GM21825 (cell line): ENCODE results near the gene ZNF566.
"Not testable (repeated sequence)": the region's sequence is repeated elsewhere in the genome, so short reads cannot be mapped to it uniquely, and the experiment has no call there.

Experiments
- ATAC-seq: cut with Tn5 transposase; IDR thresholded peaks from one replicate; pipeline ENCODE4 v1.9.1; 2021; ENCODE audit warnings: mild to moderate bottlenecking, moderate library complexity; ENCODE audit not compliant: unreplicated experiment

The ZNF566 gene

DNA sequence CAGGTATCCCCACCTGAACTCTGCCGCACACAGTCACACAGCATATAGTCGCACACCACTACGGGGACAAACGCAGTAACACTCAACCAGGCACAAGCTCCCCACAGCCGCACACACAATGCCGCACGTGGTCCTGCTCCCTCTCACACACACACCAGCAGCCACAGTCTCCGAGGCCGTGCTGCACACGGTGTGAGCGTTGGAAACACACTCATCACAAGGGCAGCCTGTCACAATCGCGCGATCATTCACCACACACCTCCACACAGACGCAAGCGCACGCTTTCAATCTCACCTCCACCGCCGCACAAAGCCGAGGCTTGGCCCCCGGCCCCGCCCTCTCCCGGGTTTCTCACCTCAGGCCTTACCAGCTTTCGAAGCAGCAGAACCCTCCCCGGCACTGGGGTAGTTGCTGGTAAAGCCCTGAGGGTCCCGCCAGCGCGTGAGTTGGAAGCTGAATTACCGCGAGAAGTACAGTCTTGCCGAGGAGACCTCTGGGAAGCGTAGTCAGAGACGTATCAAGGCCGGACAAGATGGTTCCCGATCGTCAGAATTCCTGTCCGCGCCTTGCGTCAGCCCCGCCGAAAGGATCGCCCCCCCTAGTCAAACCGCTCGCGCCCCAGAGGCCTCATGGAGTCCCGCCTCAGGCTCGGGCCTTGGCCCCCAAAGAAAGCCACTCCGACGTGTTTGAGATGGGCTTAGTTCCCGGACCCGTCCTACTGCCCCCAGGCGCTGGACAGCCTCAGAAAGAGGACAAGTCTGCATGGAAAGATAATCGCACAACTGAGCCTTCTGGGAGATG lies at the start of gene ZNF566:
ZNF566 (minus strand) TSS at position 444 of the 802 bp plus-strand sequence. CDS start 13,004 bp downstream, outside the sequence.
- ATAC-seq = peak; percentile 89

DNA sequence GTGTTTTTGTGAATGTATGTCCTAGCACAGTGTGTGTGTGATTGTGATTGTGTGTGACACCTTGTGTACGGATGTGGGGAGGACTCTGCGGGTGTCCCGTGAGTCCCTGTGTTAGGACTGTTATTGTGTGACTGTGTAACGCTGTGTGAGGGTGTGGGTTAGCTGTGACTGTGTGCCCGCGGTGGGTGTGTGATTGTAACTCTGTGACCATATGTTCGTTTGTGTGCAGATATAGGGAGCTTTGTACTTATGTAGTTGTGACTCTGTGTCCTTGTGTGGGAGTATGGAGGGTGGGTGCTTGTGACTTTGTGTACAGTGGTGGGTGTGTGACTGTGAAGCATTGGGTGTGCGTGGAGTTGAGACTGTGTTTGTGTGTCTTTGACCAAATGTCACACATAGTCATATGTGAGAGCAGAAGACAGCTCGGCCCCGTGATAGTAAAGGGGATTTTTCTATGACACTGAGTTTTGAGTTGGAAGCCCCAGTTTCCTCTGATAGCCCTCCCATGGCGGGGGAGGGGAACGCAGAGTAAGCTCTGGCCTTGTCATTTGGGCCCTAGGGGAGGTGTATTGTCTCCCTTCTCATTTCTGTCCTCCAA lies 39.7 kb upstream of the ZNF566 start:
- ATAC-seq = peak; percentile 12

GRCh38 chr19:36528194-36528920 lies 39.0 kb upstream of the ZNF566 start, which contains the start of gene ZNF260:
TSS of gene ZNF260 (minus strand) at chr19:36528271. CDS start at chr19:36515238, 13,033 bp downstream.
- ATAC-seq = peak; percentile 76

DNA sequence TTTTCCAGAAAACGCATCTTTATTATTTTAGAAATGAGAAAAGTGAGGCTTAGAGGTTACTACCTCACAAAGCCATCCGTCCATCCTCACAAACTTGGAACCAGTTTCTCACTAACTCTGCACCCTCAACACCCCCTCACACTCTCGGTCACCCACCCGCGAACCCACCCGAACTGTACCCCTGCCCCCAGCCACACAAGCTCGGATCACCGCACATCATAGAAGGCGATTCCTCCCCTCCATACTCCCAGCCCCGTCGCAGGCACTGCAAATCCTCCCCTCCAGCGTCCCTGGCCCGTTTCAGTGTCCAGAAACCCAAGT lies 38.5 kb upstream of the ZNF566 start:
- ATAC-seq = no peak

- ATAC-seq = no peak
These were observed 38.0 kb upstream of the ZNF566 start for GRCh38 chr19:36527341-36527740.

GRCh38 chr19:36526581-36526980 lies 37.2 kb upstream of the ZNF566 start:
- ATAC-seq = no peak

- ATAC-seq = no peak
These were observed 35.3 kb upstream of the ZNF566 start for GRCh38 chr19:36524617-36525016.

GRCh38 chr19:36514012-36514612 lies 24.8 kb upstream of the ZNF566 start:
- ATAC-seq = no peak

GRCh38 chr19:36508325-36508724 lies 19.0 kb upstream of the ZNF566 start:
- no peak for ATAC-seq

DNA sequence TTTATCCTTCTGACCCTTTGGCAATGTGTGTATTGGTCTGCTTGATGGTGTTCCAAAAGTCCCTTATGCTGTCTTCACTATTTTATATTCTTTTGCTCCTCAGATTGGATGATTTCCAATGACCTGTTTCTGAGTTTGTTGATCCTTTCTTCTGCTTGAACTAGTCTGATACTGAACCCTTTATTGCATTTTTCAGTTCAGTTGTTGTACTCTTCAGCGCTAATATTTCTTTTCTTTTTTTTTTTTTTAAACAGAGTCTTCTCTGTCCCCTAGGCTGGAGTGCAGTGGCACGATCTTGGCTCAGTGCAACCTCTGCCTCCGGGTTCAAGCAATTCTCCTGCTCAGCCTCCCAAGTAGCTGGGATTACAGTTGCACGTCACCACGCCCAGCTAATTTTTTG lies 12.6 kb upstream of the ZNF566 start:
- ATAC-seq = no peak

GRCh38 chr19:36497001-36497400 lies 7.6 kb upstream of the ZNF566 start:
- no peak for ATAC-seq

- ATAC-seq = not testable (repeated sequence)
These were observed 3.5 kb upstream of the ZNF566 start for GRCh38 chr19:36492689-36493453.

DNA sequence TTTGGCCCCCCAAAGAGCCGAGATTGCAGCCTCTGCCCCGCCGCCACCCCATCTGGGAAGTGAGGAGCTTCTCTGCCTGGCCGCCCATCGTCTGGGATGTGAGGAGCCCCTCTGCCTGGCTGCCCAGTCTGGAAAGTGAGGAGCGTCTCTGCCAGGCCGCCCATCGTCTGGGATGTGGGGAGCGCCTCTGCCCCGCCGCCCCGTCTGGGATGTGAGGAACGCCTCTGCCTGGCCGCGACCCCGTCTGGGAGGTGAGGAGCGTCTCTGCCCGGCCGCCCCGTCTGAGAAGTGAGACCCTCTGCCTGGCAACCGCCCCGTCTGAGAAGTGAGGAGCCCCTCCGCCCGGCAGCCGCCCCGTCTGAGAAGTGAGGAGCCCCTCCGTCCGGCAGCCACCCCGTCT lies 1.5 kb upstream of the ZNF566 start:
- ATAC-seq = not testable (repeated sequence)

DNA sequence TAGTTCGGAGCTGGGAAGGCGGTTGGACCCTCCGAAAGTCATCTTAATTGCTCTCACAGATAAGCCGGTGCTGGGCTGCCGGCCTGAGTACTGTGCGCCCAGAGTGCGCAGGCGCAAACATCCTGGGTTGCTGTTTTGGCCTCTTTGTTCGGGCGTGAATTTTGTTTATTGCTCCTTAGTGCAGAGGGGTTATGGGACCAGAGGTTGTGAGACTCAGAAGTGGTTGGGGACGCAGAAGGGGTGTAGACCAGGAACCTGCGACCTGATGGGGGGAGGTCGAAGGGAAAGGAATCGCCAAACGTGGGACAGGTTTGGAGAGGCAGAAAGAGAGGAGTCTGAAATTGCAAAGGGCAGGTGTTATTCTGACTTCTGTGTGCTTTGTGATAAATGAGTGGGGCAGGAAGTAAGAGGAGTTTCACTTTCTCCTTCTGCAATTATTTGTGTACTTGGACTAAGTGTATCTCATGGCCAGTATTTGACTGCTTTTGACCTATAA lies 607 bp upstream of the ZNF566 start:
- ATAC-seq = peak; percentile 47

DNA sequence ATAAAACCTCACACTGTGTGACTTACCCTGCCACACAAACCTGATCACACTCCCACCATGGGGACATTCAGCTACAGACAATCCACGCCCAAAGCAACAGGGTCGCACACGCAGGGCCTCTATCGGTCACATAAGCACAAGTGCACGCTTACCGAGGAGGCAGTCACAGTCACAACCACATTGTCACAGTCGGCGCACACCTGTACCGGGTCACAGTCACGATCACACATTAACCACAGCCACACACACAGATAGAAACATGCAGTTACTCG lies 579 bp downstream of the ZNF566 start:
- peak; percentile 11 for ATAC-seq

- no peak for ATAC-seq
These were observed 1.1 kb downstream of the ZNF566 start for GRCh38 chr19:36488118-36488845.

- ATAC-seq = no peak
These were observed 5.7 kb downstream of the ZNF566 start for GRCh38 chr19:36483653-36484052.

DNA sequence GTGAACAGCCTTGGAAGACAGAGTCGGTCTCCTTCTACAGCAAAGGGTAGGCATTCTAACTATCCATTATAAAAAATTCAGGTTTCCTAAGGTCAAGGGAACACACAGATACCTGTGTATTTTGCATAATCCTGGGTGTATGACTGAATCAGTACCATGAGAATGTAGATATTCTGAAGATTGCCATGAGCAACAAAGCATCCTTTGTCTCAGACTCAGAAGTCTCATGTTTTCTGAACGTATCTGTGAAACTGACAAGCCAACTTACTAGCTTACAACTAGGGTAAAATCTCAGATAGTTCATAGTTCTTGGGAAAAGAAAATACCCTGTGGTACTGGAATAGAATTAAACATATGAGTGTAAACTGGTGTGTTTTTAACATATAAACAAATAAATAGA lies 6.5 kb downstream of the ZNF566 start:
- no peak for ATAC-seq

DNA sequence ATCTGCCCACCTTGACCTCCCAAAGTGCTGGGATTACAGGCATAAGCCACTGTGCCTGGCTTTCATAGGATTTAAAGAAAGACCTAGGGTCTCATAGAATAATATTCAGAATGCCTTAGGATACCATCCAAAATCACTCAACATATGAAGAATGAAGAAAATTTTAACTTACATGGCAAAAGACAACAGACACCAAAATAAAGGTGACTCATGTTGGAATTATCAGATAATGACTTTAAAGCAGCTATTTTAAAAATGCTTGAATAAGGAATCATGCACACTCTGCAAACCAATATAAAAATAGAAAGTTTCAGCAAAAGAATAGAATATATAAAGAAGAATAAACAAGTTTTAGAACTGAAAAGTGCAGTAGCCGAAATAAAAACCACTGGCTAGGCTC lies 29.3 kb downstream of the ZNF566 start:
- no peak for ATAC-seq

GRCh38 chr19:36456831-36457230 lies 32.5 kb downstream of the ZNF566 start:
- ATAC-seq = no peak
